NCI-H1436 treated with DMSO at 0.1 percent for 48 hours (cell line): ENCODE data around the gene SELENOO.

Source experiments
- DNase-seq: peaks from one replicate; lab custom pipeline; 2025; lab: John Stamatoyannopoulos, UW

SELENOO gene

GRCh38 chr22:50253046-50253915 lies 52.5 kb downstream of the SELENOO start:
- DNase-seq, result no peak

DNA sequence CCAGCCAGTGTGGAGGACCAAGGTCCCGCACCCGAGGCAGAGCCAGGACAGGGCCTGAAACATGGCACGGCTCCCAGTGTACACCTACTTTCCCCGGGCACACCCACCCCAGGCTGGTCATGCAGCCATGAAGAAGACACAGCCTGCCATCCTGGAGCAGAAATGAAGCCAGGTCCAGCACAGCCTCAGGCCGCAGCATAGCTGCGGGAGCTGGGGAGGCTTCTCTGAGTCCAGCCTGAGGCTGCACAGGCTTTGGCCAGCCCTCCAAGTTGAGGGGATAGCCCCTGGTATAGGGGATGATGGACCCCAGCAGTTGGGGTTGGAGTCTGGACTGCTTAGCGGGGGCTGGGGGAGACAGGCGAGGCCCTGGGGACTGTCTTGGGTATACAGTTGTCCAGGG lies 53.1 kb downstream of the SELENOO start:
- no peak for DNase-seq

- DNase-seq, result no peak
Measured at GRCh38 chr22:50255099-50255498, 54.3 kb downstream of the SELENOO start.

- no peak for DNase-seq
Measured at GRCh38 chr22:50255607-50256006, 54.8 kb downstream of the SELENOO start.

DNA sequence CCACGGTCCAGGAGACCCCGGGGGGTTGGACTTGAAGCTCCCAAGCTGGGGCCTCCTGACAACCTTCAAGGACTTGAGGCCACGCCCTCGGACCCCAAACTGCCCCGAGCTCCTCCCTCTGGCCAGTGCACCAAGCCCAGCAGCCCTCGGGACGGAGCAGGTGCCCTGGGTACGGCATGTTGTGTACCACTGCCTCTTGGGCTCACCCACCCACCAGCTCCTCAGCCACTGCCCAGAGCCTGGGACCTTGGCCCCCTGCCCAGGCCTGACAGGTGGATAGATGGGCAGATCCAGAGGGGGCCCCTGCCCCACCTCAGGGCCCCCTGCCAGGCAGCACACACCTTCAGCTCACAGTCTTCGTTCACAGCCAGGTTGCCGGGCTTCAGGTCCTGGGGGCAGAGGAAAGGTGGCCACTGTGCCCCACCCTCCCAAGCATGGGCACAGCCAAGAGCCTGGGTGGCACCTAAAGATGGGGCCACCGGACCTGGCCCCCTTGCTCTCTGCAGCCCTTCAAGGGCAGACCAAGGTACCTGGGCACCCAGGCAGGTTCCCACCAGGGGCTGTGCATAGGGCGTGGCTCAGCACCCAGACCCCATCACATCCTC lies 55.5 kb downstream of the SELENOO start:
- no peak for DNase-seq

DNA sequence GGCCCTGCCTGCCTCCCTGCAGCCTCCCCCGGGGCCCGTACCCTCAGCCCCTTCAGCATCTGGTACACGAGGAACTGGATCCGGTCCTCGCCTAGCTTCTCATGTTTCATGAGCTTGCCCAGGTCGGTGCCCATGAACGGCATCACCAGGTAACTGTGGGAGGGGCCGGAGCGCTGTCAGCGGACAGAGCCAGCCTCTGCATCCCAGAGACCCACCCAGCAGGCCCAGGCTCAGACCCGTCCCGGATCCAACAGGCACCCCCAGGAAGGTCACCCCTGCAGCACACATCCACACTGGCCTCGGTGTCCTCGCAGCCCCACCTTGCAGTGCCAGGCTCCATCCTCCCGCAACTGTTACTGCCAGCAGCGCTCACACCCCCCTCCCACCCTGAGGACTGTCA lies 56.2 kb downstream of the SELENOO start:
- no peak for DNase-seq

GRCh38 chr22:50257451-50258360 lies 56.9 kb downstream of the SELENOO start:
- no peak for DNase-seq

DNA sequence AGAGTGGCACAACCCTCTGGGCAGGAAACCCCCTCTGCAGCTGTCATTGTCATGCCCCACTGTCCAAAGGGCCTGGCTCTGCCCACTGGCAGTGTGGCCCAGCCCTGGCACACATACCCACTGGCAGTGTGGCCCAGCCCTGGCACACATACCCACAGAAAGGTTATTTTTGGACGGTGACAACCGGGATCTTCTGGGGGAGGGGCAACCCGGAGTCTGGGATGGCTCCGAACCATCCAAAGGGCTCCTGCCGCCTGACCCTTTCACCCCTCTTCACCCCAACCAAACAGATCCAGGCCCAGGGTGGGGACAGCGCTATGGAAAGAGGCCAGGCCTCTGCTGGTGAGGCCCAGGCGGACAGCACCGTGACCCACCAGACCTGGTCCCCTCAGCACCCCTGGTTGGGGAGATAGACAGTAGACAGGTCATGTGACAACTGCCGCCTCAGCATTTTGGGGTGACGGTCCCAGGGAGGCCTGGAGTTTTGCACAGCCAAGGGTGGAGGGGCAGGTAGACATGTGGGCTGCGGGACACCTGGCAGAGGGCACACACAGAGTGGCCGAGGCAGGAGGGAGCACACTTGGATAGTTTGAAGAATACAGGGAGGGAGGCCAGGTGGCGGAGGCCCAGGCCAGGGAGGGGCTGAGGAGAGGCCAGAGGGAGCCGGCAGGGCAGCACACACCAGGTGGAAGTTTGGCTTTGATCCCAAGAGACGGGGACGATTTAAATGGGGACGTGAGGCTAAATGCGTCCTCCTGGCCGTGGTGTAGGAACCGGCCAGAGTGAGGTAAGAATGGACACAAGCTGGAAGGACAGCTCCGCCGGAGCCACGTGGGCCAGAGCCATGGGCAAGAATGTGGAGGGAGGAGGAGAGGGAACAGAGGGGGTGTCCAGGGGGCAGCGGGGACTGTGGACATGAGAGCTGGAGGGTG lies 57.8 kb downstream of the SELENOO start:
- no peak for DNase-seq

DNA sequence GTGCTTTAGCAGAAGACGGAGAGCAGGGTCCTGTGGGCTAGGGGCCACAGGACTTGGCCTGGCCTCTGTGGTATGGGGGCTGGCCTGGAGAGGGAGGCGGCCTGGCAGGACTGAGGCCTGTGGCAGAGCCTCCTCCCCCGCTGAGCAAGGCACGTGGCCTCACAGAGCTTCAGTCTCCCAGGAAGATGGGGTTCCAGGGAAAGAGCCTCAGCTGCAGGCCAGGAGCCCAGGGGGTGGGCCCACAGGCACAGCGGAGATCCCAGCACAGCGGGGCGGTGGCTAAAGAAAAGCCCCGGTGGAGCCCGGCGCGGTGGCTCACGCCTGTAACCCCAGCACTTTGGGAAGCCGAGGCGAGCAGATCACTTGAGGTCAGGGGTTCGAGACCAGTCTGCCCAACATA lies 58.5 kb downstream of the SELENOO start:
- no peak for DNase-seq

DNA sequence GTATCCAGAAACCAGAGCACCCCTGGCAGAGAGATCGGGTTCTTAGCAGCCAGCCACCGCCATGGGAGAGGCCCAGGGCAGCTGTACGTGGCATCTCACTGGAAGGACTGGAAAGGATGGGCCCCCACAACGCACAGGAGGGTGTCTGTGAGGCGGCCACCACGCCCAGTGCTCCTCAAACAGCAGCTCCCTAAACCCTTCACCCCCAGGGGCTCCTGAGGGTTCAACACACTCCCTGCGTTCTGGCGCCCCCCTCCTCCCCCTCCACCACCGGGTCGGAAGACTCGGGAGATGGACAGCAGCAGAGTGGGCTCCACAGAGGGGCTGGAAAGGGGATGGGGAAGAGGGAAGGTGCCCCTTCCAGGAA lies 59.6 kb downstream of the SELENOO start:
- DNase-seq, result no peak

GRCh38 chr22:50260801-50261614 lies 60.2 kb downstream of the SELENOO start:
- DNase-seq, result no peak

DNA sequence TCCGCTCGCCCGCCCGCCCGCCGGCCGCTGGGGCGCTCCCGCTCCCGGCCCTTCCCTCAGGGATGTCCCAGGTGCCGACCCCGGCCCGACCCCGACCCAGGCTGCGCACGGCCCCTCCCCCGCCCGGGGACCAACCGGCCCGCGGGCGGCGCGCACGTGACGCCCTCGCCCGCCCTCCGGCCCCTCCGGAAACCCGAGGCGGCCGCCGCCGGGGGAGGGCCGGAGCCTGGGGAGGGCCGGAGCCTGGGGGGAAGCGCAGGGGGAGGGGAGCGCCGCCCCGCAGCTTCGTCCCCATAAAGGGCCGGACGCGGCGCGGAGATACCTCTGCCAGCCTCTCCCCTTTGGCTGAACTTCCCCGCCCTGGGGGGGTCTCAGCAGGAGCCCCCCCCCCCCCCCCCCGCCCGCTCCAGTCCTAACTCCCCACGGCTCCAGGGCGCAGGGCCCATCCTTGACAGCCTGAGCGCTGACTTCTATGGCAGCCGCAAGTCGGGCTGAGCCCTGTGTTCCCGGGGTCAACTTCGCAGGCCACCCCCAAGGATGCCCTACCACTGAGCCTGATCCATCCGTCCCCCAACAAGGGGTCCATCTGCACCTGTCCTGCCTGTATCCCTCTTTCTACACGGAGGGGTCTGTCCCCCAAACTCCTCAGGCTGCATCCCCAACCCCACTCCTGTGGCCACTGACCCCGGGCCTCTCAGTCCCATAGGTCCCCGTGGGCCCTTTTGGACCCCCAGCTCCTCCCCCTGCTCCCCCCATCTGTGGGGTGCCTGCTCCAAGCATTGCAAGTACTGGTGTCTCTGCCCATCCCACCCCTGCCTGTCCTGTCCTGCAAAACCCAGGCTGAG lies 61.0 kb downstream of the SELENOO start, which contains the start of gene MAPK12:
Gene MAPK12, minus strand, starts transcription at position 69 of the 845 bp plus-strand sequence. CDS start 174 bp downstream, outside the sequence.
- no peak for DNase-seq

DNA sequence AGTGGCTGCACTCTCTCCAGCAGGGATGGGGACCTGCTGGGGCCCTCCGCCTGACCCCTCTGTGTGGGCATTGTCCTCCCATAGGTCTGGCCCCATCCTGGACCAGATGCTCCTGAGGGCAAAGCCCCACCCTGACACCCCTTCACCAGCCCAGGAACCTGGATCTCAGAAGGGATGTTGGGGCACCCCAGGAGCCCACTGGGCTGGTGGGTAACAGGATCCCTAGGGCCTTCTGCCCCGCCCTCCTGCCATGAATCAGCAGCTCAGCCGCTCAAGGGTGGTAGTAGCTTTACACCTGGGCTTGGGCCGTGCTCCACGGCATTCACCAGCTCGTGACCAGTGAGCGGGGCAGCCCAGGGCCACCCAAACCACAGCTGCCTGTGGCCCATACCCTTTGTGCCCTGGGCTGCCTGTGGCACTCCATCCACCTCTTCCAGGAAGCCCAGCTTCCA lies 61.7 kb downstream of the SELENOO start:
- DNase-seq, result no peak

DNA sequence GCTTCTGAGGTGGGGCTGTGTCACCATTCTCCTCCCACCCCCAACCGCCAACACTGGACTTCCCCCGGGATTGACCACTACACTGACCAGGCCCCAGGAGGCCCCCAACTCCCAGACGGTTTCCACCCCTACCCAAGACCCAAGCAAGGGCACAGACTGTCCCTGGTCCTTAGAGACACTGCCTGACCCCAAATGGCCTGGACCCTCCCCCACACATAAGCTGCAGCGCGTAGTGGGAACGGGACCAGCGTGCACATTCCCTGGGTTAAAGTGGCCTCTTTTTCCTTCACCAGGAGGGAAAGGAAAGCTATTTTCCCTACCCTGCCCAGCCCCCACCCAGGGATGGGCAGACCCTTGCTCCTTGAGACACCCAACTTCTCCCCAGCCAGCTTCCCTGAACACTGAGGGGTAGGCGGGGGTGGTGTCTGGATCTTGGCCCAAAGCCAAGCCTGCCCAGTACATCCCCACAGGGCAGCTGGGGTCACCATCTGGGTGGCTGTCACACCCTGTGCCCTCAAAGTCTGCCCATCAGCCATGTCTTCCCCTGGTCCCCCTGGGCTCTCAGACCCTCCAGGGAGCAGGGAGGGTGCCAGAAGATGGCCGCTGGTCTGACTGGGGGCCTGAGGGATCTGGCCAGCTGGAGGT lies 62.3 kb downstream of the SELENOO start:
- DNase-seq, result no peak

DNA sequence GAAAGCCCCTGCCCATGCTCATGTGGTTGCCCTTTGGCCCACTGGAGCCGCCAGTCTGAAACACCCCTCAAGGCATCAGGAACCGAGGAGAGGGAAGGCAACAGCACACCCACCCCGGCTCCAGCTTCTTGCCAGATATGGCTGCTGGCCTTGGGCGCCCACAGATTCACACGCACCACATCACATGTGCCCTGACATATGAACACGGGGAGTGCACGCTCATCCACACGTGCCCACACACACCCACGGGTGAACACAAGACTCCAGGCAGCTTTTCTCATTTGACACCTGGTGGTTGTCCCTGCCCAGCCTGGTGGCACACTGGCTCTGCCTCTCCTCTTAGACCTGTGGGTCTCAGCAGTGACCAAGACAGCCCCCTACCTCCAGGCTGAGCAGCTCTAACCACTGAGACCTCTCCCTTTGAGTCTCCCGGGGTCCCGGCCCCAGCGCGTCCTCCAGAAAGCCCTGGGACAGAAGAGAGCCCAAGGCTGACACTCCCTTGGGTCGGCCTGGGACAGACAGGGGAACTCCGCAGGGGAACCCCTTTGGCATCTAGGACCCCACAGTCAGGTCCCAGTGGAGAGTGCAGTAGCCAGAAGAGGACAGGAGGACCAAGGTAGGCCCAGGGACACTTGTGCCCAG lies 63.4 kb downstream of the SELENOO start:
- DNase-seq, result no peak

DNA sequence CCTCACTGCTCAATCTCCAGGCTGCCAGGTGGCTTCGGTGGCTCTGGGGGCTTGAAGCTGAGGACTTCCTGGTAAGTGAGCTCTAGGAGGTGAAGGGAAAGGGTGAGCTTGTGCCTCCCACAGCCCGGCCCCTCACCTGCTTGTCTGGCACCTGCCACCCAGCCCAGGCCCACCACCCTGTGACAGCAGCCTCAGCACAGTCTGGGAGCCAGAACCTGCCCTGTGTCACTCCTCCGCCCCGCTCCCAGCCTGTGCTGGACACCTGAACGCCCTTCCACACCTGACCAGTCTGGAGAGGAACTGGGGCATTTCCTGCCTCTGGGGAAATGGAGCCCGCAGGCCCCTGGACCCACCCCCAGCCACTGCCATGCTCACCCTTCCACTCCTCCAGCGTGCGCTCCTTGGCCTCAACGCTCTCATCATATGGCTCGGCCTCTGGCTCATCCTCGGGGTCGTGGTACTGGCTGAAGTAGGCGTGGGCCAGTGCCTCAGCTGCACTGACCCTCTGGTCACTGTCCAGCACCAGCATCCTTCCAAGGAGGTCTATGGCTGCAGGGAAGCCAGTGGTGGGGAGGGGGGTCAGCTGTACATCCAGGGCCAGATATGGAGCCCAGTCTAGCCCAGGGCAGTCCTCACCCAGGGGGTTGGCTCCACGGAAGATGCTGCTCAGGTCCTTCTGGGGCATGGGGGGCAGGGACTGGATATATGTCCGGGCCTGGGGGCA lies 64.3 kb downstream of the SELENOO start:
- no peak for DNase-seq

GRCh38 chr22:50266994-50267393 lies 66.2 kb downstream of the SELENOO start:
- DNase-seq, result no peak
